ENCODE measurements around the gene SEPTIN5. TPM values are rescaled to one million over a fixed set of nuclear protein-coding genes. Genes with fewer than 3 reads are reported as not detected.

Gene SEPTIN5
- total RNA-seq, 1 experiment from 2014 or later: 22.4 TPM

DNA sequence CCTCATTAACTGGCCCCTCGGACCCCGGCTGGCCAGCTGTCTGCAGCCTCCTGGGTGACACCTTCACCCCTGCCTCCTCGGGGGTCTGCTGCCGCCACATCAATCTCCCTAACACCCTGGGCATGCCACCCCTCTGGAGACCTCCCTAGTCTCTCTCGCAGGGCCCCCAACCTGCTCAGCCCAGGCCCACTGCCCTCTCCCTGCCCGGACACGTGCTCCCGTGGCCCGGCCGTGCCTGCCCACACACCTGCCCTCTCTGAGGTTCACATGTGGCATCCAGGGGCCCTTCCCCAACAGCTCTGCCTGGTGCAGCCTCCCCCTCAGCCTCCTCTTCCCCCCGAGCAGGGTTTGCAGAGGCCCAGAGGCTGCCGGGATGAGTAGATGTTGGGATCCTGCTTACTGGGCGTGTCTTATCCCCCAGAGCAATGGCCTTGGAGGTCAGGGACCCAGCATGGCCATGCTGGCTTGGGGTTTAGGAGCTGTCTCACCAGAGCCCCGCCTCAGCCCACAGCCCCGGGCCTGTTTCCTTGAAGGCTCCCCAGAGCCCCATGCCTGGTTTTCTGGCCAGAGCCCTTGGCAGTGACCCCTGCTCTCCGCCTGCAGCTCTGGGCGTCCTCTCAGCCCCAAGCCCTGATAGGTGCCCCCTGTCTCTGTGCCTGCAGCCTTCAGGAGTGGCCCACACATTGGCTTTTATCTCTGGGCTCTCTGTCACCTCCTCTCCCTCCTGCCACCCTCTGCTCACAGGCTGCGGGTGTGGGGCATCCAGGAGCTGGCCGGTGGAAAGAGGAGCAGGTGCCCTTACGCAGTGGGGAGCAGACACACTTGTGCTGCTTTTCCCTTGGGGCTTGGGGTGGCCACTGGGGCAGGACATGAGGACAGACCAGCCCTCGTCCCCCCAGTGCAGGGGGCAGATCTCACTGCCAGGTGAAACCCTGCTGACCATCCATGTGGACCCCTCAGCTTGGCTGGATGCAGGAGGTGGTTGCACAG is 25.7 kb upstream of the SEPTIN5 start:
- no peak for DNase-seq (ENCODE audit: low spot score)
- Mint-ChIP-seq H3K27me3 (ENCODE audit: low read depth) (no peaks in the 10 kb centered on the region), H3K4me1 (peaks cover 17% of the 10 kb centered on the region), H3K27ac (no peak overlapping the region), H3K4me3 (no peak overlapping the region), H3K9me3 (peaks cover 12% of the 10 kb centered on the region), H3K36me3 (no peaks in the 10 kb centered on the region)
- CTCF ChIA-PET: interaction anchor here (1.0 to 4.2 kb wide), 5 partner anchors 9 to 68 kb away, joined by 3 to 30 read pairs (median 6); partner anchors contain the start of gene GP1BB
- no peak for ATAC-seq
- TF ChIP-seq TP53 (CRISPR knock-in tag; IDR thresholded peaks at IDR 0.05): no peak
- no peak for TF ChIP-seq ZNF263 (CRISPR knock-in tag; IDR thresholded peaks at IDR 0.05; ENCODE audit: low read depth)
- no peak for TF ChIP-seq CBFB (CRISPR knock-in tag; IDR thresholded peaks at IDR 0.05; ENCODE audit: low read depth)
- no peak for TF ChIP-seq ZNF317 (CRISPR knock-in tag; IDR thresholded peaks at IDR 0.05; ENCODE audit: borderline replicate concordance, low read depth)
- no peak for TF ChIP-seq JUN (CRISPR knock-in tag; IDR thresholded peaks at IDR 0.05)
- TF ChIP-seq ATF1 (CRISPR knock-in tag; IDR thresholded peaks at IDR 0.05): no peak
- TF ChIP-seq, protein P1, sequence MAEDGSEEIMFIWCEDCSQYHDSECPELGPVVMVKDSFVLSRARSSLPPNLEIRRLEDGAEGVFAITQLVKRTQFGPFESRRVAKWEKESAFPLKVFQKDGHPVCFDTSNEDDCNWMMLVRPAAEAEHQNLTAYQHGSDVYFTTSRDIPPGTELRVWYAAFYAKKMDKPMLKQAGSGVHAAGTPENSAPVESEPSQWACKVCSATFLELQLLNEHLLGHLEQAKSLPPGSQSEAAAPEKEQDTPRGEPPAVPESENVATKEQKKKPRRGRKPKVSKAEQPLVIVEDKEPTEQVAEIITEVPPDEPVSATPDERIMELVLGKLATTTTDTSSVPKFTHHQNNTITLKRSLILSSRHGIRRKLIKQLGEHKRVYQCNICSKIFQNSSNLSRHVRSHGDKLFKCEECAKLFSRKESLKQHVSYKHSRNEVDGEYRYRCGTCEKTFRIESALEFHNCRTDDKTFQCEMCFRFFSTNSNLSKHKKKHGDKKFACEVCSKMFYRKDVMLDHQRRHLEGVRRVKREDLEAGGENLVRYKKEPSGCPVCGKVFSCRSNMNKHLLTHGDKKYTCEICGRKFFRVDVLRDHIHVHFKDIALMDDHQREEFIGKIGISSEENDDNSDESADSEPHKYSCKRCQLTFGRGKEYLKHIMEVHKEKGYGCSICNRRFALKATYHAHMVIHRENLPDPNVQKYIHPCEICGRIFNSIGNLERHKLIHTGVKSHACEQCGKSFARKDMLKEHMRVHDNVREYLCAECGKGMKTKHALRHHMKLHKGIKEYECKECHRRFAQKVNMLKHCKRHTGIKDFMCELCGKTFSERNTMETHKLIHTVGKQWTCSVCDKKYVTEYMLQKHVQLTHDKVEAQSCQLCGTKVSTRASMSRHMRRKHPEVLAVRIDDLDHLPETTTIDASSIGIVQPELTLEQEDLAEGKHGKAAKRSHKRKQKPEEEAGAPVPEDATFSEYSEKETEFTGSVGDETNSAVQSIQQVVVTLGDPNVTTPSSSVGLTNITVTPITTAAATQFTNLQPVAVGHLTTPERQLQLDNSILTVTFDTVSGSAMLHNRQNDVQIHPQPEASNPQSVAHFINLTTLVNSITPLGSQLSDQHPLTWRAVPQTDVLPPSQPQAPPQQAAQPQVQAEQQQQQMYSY (CRISPR knock-in tag; IDR thresholded peaks at IDR 0.05): no peak
- TF ChIP-seq NFATC4 (CRISPR knock-in tag; IDR thresholded peaks at IDR 0.05): no peak
- TF ChIP-seq, protein P2, sequence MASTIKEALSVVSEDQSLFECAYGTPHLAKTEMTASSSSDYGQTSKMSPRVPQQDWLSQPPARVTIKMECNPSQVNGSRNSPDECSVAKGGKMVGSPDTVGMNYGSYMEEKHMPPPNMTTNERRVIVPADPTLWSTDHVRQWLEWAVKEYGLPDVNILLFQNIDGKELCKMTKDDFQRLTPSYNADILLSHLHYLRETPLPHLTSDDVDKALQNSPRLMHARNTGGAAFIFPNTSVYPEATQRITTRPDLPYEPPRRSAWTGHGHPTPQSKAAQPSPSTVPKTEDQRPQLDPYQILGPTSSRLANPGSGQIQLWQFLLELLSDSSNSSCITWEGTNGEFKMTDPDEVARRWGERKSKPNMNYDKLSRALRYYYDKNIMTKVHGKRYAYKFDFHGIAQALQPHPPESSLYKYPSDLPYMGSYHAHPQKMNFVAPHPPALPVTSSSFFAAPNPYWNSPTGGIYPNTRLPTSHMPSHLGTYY (CRISPR knock-in tag; IDR thresholded peaks at IDR 0.05): no peak
- TF ChIP-seq EMX1 (CRISPR knock-in tag; IDR thresholded peaks at IDR 0.05): no peak
- TF ChIP-seq MYBL2 (CRISPR knock-in tag; IDR thresholded peaks at IDR 0.05): no peak
- no peak for TF ChIP-seq ZNF671 (CRISPR knock-in tag; IDR thresholded peaks at IDR 0.05)
- TF ChIP-seq GTF2I (CRISPR knock-in tag; conservative IDR thresholded peaks at IDR 0.05): no peak
- TF ChIP-seq, protein P3, sequence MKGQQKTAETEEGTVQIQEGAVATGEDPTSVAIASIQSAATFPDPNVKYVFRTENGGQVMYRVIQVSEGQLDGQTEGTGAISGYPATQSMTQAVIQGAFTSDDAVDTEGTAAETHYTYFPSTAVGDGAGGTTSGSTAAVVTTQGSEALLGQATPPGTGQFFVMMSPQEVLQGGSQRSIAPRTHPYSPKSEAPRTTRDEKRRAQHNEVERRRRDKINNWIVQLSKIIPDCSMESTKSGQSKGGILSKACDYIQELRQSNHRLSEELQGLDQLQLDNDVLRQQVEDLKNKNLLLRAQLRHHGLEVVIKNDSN (CRISPR knock-in tag; IDR thresholded peaks at IDR 0.05): no peak
- no peak for TF ChIP-seq NR1H2 (CRISPR knock-in tag; IDR thresholded peaks at IDR 0.05)
- TF ChIP-seq, protein P4, sequence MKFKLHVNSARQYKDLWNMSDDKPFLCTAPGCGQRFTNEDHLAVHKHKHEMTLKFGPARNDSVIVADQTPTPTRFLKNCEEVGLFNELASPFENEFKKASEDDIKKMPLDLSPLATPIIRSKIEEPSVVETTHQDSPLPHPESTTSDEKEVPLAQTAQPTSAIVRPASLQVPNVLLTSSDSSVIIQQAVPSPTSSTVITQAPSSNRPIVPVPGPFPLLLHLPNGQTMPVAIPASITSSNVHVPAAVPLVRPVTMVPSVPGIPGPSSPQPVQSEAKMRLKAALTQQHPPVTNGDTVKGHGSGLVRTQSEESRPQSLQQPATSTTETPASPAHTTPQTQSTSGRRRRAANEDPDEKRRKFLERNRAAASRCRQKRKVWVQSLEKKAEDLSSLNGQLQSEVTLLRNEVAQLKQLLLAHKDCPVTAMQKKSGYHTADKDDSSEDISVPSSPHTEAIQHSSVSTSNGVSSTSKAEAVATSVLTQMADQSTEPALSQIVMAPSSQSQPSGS (CRISPR knock-in tag; IDR thresholded peaks at IDR 0.05; ENCODE audit: borderline replicate concordance, low read depth): no peak
- TF ChIP-seq ELF4 (CRISPR knock-in tag; IDR thresholded peaks at IDR 0.05; ENCODE audit: low read depth): no peak
- TF ChIP-seq JAZF1 (CRISPR knock-in tag; IDR thresholded peaks at IDR 0.05): no peak
- POLR2A ChIA-PET: no interaction called here

DNA sequence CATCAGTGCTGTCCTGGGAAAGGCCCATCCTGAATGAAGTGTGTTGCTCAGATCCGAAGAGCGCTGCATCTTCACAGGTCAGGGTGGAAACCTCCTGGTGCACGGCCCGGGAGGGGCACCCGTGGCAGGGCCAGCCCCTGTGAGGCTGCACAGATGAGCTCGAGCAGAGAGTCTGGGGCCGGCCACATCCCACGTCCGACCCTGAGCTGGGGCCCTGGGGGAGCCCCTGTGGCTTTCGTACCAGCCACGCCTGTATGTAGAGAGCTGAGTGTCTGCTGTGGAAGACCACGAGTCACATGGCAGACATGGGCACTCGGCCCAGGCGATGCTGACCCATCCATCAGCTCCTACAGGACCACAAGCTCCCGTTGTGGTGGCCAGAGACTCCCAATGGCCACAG is 24.9 kb upstream of the SEPTIN5 start:
- Mint-ChIP-seq H3K4me1 (peaks cover 17% of the 10 kb centered on the region), H3K4me3 (no peak overlapping the region), H3K27me3 (ENCODE audit: low read depth) (peaks cover under 1% of the 10 kb centered on the region; the same call in 1 of the 2 replicates), H3K9me3 (peaks cover 5% of the 10 kb centered on the region), H3K36me3 (no peaks in the 10 kb centered on the region), H3K27ac (no peak overlapping the region)
- no peak for ATAC-seq
- CTCF ChIA-PET: interaction anchor here (1.0 to 4.2 kb wide), 4 partner anchors 10 to 67 kb away, joined by 3 to 30 read pairs (median 12); partner anchors contain the start of gene GP1BB
- DNase-seq (ENCODE audit: low spot score): no peak
- POLR2A ChIA-PET: interaction anchor here (0.7 kb wide), 1 partner anchor 26 kb away, joined by 5 read pairs; no protein-coding TSS in a partner anchor
- no peak for TF ChIP-seq OVOL2 (CRISPR knock-in tag; IDR thresholded peaks at IDR 0.05; ENCODE audit: borderline replicate concordance)
- no peak for TF ChIP-seq MXD4 (CRISPR knock-in tag; IDR thresholded peaks at IDR 0.05; ENCODE audit: borderline replicate concordance)
- TF ChIP-seq ESRRA (CRISPR knock-in tag; IDR thresholded peaks at IDR 0.05; ENCODE audit: borderline replicate concordance): no peak
- TF ChIP-seq, protein P5, sequence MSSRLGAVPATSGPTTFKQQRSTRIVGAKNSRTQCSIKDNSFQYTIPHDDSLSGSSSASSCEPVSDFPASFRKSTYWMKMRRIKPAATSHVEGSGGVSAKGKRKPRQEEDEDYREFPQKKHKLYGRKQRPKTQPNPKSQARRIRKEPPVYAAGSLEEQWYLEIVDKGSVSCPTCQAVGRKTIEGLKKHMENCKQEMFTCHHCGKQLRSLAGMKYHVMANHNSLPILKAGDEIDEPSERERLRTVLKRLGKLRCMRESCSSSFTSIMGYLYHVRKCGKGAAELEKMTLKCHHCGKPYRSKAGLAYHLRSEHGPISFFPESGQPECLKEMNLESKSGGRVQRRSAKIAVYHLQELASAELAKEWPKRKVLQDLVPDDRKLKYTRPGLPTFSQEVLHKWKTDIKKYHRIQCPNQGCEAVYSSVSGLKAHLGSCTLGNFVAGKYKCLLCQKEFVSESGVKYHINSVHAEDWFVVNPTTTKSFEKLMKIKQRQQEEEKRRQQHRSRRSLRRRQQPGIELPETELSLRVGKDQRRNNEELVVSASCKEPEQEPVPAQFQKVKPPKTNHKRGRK (CRISPR knock-in tag; IDR thresholded peaks at IDR 0.05; ENCODE audit: borderline replicate concordance): no peak
- TF ChIP-seq, protein P6, sequence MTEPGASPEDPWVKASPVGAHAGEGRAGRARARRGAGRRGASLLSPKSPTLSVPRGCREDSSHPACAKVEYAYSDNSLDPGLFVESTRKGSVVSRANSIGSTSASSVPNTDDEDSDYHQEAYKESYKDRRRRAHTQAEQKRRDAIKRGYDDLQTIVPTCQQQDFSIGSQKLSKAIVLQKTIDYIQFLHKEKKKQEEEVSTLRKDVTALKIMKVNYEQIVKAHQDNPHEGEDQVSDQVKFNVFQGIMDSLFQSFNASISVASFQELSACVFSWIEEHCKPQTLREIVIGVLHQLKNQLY (CRISPR knock-in tag; IDR thresholded peaks at IDR 0.05): no peak
- TF ChIP-seq, protein P7, sequence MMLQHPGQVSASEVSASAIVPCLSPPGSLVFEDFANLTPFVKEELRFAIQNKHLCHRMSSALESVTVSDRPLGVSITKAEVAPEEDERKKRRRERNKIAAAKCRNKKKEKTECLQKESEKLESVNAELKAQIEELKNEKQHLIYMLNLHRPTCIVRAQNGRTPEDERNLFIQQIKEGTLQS (CRISPR knock-in tag; conservative IDR thresholded peaks at IDR 0.05): no peak
- TF ChIP-seq SOX15 (CRISPR knock-in tag; IDR thresholded peaks at IDR 0.05): no peak

Data from WTC11 (cell line).